DMS153 (cell line): Measurements from ENCODE around the gene HBEGF.

Experiments used
- DNase-seq: peaks from one replicate; lab custom pipeline; 2025; lab: John Stamatoyannopoulos, UW

HBEGF gene

DNA sequence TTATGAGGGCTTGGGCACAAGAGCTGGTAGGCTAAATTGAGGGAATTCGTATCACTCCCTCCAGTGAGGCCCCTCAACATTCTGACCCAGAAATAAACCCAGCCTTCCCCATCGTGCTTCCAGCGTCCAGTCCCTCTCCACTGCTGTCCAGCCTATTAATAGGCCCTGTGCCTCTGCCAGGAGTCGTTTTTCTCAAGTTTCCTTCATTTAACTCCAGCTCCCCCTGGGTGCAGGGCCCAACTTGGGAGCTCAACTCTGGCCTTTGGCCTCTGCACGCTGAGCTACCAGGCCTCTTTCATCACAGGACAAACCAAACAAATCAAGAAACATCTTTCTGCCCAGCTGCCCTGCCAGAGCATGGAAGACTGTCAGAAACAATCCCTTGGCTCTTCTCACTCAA is 10.0 kb downstream of the HBEGF start:
- no peak for DNase-seq

- DNase-seq: no peak
These were observed 14.8 kb downstream of the HBEGF start for GRCh38 chr5:140331638-140332037.

DNA sequence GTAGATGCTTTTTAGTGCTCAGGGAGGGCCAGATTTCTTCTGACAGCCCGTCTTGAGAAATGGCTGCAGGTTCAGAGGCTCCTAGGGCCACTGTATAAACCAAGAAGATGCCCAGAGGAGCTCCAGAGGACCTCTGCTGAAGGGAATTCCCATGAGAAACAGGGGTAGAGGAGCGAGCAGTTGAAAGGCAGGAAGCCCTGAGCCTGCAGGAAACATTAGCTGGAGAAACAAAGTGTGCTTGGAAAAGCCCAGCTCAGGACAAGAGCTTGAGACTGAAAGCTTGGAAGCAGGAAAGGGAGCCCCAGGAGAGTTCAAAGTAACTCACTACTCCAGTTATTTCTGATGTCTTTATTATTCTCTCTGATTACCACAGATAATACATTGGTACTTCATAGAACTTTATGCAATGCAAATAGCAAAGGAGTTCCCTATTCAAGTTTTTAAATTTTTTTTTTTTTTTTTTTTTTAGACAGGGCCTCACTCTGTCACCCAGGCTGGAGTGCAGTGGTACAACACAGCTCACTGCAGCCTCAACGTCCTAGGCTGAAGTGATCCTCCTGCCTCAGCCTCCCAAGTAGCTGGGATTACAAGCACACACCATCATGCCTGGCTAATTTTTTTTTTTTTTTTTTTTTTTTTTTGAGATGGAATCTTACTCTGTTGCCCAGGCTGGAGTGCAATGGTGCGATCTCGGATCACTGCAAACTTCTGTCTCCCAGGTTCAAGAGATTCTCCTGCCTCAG is 16.5 kb downstream of the HBEGF start:
- DNase-seq: no peak

GRCh38 chr5:140328036-140328764 is 18.2 kb downstream of the HBEGF start:
- no peak for DNase-seq

GRCh38 chr5:140327589-140327988 is 18.8 kb downstream of the HBEGF start:
- peak; percentile 11 for DNase-seq

- no peak for DNase-seq
These were observed 20.9 kb downstream of the HBEGF start for GRCh38 chr5:140325486-140325885.

DNA sequence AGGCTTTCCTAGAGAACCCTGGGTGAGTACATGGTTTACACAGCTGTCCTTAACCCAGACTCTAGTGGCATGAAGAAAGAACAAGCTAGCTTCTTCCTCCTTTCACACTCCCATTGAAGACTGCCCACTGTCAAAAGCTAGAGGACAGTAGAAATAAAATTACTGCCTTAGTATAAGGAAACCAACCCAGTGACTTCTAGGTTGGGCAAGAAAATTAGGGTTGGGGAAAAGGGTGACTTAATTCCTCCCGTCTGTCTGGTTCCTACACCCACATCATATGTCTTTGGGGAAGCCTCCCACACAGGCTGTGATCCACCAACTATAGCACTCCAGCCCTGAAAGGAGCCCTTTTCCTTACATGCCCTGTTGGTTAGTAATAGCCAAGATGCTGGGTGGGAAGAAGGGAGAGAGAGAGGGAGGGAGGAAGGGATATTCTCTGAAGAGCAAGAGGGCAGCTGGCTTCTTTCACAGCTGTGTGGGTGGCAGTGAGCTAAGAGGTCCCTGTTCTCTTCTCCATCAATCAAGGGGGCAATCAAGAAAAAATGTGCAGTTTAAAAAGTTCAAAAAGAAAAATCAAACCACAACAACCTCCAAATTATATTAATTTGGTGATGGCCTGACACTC is 21.7 kb downstream of the HBEGF start:
- no peak for DNase-seq

- DNase-seq: no peak
These were observed 22.3 kb downstream of the HBEGF start for GRCh38 chr5:140324041-140324600.

GRCh38 chr5:140322751-140323731 is 23.4 kb downstream of the HBEGF start:
- no peak for DNase-seq

DNA sequence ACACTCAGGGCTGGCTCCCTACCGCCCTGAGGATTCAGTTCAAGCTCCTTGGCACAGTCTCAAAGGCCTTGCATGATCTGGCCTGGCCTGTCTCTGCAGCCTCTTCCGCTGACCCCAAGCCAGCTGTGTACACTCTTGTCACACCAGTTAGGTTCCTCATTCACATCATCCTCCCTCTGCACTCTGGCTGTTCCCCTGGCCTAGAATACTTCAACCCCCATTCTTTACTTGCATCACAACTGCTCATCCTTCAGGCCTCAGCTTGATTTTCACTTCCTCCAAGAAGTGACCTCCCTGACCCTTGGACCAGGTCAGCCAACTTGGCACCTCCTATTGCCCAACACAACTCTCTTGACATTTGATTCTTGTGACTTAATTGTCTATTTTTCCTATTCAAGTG is 24.6 kb downstream of the HBEGF start:
- no peak for DNase-seq

DNA sequence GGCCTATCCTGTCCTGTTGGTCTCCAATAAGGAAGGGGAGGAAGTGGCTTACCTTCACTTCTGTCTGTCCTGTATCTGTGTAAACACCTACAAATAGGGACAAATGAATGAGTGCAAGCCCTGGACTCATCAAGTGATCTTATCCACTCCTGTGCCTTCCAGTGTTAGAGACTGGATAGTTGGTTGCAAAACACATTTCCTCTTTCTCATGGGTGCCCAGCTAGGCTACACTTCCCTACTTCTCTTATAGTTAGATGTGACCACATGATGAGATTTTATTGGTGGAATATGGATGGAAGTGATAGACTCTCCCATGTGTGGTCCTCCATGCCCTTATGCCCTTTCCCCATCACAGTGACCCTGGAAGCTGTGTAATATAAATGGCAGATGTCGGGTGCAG is 26.6 kb downstream of the HBEGF start:
- no peak for DNase-seq

- no peak for DNase-seq
These were observed 27.6 kb downstream of the HBEGF start for GRCh38 chr5:140318792-140319191.

- DNase-seq: no peak
These were observed 28.5 kb downstream of the HBEGF start for GRCh38 chr5:140317859-140318258.

DNA sequence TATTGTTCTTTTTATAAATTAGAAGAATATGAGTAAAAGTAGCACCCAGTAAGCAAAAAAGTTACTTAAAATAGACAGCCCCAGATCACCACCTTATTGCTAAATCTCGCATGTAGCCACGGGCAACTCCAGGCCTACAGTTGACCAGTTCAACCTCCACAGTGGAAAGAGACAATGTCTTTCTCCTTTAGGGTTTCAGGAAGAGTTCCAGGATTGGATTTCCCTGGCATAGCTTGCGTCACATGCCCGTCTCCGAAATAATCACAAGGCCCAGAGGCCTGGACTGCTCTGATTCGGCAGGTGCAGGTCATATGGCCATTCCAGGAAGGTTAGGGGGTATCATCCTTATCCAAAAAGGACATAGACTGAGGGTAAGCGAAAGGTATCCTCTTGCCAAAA is 33.6 kb downstream of the HBEGF start:
- DNase-seq: no peak

DNA sequence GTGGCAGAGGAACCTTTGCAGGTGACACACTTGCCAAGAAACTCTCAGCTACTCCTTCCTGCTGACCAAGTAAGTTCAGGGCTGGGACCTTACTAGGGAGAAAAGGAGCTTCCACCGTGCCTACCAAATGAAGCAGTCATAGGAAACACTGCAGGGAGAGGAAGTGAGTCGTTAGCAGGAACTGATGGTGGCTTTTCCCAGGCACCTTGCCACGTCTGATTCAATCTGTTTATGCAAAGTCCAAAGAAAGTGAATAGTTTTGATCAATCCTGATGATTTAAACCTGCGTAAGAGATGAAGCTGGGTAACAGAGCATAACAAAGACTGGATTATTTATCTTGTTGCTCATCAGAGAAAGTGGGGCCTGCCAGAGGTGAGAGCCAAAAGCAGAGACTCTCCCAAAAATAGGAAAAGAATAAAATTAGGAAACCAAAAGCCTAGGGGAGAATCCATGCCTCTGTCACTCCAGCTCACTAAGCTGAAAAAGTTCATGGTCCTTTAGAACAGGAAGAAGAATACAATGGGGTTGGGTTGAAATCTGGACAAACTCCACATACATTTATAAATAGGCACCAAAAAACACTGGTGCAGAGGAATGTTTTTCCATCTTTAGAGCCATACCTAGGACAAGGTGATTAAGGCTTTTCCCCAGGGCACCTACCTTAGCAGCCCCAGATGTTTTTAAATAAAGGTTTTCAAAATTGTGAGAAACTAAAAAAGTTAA is 34.2 kb downstream of the HBEGF start:
- no peak for DNase-seq

- no peak for DNase-seq
These were observed 35.4 kb downstream of the HBEGF start for GRCh38 chr5:140311011-140311467.

- DNase-seq: no peak
These were observed 36.0 kb downstream of the HBEGF start for GRCh38 chr5:140310434-140310833.

DNA sequence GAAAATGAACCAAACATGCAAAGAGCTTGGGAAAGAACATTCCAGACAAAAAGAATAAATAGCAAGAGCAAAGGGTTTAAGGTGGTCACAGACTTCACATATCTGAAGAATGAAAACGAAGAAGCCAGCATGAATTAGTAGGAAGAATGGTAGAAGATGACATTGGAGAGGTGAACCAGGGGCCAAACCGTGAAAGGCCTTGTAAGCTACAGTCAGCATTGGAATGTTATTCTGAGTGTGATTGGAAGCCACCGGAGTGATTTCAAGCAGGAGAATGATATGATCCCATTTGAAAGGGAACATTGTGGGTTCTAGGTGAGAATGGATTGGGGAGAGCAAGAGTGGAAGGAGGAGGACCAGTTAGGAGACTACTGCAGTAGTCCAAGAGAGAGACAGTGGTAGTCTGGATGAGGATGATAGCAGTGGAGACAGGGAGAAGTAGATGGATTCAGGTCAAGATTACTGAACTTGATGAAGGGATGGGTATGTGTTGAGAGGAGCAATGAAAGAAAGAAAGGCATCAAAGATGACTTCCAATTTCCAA is 36.6 kb downstream of the HBEGF start:
- DNase-seq: no peak

- DNase-seq: no peak
These were observed 40.9 kb downstream of the HBEGF start for GRCh38 chr5:140305471-140305870.

GRCh38 chr5:140303966-140304365 is 42.4 kb downstream of the HBEGF start:
- DNase-seq: no peak
